Hepatocyte (in vitro differentiated cells): ENCODE results near the gene DNAH3.
"Not testable (repeated sequence)": the region's sequence is repeated elsewhere in the genome, so short reads cannot be mapped to it uniquely, and the experiment has no call there.

ENCODE experiments used
- CTCF ChIP-seq: fragments of 200-600 bp; sonication (generic); IDR thresholded peaks from 2 replicates; pipeline ENCODE4 v1.5.1; 2016; ENCODE audit warnings: antibody characterized with exemption, mild to moderate bottlenecking; ENCODE audit not compliant: poor library complexity
- EZH2phosphoT487 ChIP-seq: fragments of 200-600 bp; sonication (generic); IDR thresholded peaks from one replicate; pipeline ENCODE4 v1.6.1; 2018; ENCODE audit warnings: antibody characterized with exemption, mild to moderate bottlenecking, low read depth, moderate library complexity; ENCODE audit not compliant: unreplicated experiment, severe bottlenecking

GRCh38 chr16:21063314-21063713 lies 87.3 kb downstream of the DNAH3 start:
- TF ChIP-seq CTCF, EZH2phosphoT487: not testable (repeated sequence)
